Smooth muscle cell (in vitro differentiated cells): Measurements from ENCODE around the gene METTL25B. TPM values are rescaled to one million over a fixed set of nuclear protein-coding genes. Genes with fewer than 3 reads are reported as not detected.
"Not testable (repeated sequence)": the region's sequence is repeated elsewhere in the genome, so short reads cannot be mapped to it uniquely, and the experiment has no call there.

Experiments used
- DNase-seq: peaks from one replicate; lab custom pipeline; 2025; ENCODE audit not compliant: unreplicated experiment; lab: John Stamatoyannopoulos, UW
- H2AFZ ChIP-seq: fragments of 200-600 bp; sonication (generic); 2 replicates; pipeline ENCODE4 v1.6.0; 2016; ENCODE audit warnings: antibody characterized with exemption, low read depth, mild to moderate bottlenecking
- H3F3A ChIP-seq: fragments of 200-600 bp; sonication (generic); 2 replicates; pipeline ENCODE4 v1.6.0; 2017; ENCODE audit warnings: antibody characterized with exemption, low read depth
- H3K27ac ChIP-seq: fragments of 200-600 bp; sonication (generic); 2 replicates; pipeline ENCODE4 v1.5.1; 2016; ENCODE audit warnings: low read depth, mild to moderate bottlenecking
- H3K27me3 ChIP-seq: fragments of 200-600 bp; sonication (generic); 2 replicates; pipeline ENCODE4 v1.6.1; 2016; ENCODE audit warnings: low read depth, mild to moderate bottlenecking
- H3K36me3 ChIP-seq: fragments of 200-600 bp; sonication (generic); 2 replicates; pipeline ENCODE4 v1.5.1; 2016; ENCODE audit warnings: low read depth
- H3K4me1 ChIP-seq: fragments of 200-600 bp; sonication (generic); 2 replicates; pipeline ENCODE4 v1.5.1; 2016; ENCODE audit warnings: low read depth
- H3K4me2 ChIP-seq: fragments of 200-600 bp; sonication (generic); 2 replicates; pipeline ENCODE4 v1.6.0; 2016; ENCODE audit warnings: mild to moderate bottlenecking
- H3K4me3 ChIP-seq: fragments of 200-600 bp; sonication (generic); 2 replicates; pipeline ENCODE4 v1.5.1; 2016; ENCODE audit warnings: mild to moderate bottlenecking
- H3K79me2 ChIP-seq: fragments of 200-600 bp; sonication (generic); 2 replicates; pipeline ENCODE4 v1.6.0; 2016; ENCODE audit warnings: low read depth, mild to moderate bottlenecking
- H3K9ac ChIP-seq: fragments of 200-600 bp; sonication (generic); 2 replicates; pipeline ENCODE4 v1.6.0; 2016; ENCODE audit warnings: low read depth
- H3K9me3 ChIP-seq: fragments of 200-600 bp; sonication (generic); replicated peaks from 2 replicates; pipeline ENCODE4 v1.5.1; 2016; ENCODE audit warnings: low read depth
- H4K20me1 ChIP-seq: fragments of 200-600 bp; sonication (generic); 2 replicates; pipeline ENCODE4 v1.6.0; 2016; ENCODE audit warnings: low read depth
- WGBS: methylation state at CpG from one replicate; pipeline ENCODE4 v1.1.7; 2016; ENCODE audit warnings: low lambda C conversion rate; 5-methylcytosine and 5-hydroxymethylcytosine counted together
- polyA plus RNA-seq: library from polyadenylated mRNA; unstranded; fragments of >200 nt; fragmentation: Nextera tagmentation; extraction: Ambion mirVana; gene quantifications from 2 replicates; pipeline ENCODE4 v1.2.1, GENCODE V29; 2016
- total RNA-seq: library from RNA; depleted of rRNA; stranded (reverse); fragments of >200 nt; gene quantifications from 2 replicates; pipeline ENCODE4 v1.2.3, GENCODE V29; 2014
- TF ChIP-seq, protein P1 (sequence below): fragments of 200-600 bp; sonication (generic); IDR thresholded peaks from 2 replicates; pipeline ENCODE4 v1.5.1; 2017; ENCODE audit warnings: borderline replicate concordance, mild to moderate bottlenecking, antibody characterized with exemption; ENCODE audit not compliant: insufficient read depth, poor library complexity, severe bottlenecking

METTL25B gene
- total and polyA plus RNA-seq, 2 experiments from 2014 or later: 11.0 to 17.5 TPM

DNA sequence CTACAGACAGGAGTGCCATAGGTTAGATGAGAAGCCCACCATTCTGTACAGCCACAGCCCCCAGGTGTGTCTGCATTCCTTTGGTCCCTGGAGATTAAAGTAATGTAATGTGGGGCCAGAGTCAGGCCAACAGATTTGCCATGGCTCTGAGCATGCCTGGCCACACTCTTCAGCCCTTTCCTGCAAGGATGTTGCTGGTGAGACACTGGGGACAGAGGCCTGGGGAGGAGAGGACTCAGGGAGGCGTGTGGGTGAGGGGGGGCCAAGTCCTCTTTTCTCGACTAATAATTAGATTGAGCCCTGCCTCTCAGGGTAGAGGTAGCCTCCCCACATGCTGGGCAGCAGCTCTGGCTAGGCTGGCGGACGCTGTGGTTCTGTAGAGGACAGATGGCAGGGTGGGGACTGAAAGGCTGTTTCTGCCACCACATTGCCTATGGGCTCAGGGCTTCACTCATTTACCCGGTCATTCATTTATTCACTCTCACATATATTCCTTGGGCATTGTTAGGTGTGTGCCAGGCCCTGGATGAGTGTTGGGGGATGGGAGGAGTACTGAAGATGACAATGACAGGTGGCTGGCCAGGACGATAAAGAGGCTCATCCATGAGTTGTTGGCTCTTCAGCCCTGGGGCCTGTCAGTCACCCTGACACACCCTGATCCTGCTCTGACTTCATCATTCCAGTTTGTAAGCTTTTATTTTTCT is 32.0 kb downstream of the METTL25B start:
- no peak overlapping the region for H3K9ac ChIP-seq
- H3K4me2 ChIP-seq: no peak overlapping the region
- 80% methylated on average over 6 of the region's 6 CpGs for WGBS

DNA sequence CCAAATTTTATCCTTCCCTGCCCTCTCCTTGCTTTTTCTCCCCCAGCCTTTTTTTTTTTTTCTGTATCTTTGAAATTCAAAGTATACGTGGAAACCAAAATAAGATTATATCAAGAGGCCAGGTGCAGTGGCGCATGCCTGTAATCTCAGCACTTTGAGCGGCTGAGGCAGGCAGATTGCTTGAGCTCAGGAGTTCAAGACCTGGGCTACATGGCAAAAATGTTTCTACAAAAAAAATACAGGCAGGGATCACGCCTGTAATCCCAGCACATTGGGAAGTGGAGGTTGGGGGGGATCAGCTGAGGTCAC is 32.5 kb downstream of the METTL25B start:
- no peaks in the 10 kb centered on the region for H3K36me3 ChIP-seq
- H3K9ac ChIP-seq: no peak overlapping the region
- no peak overlapping the region for H3K4me2 ChIP-seq
- no peak for DNase-seq
- H3F3A ChIP-seq: no peaks in the 10 kb centered on the region
- H3K4me3 ChIP-seq: no peak overlapping the region
- H2AFZ ChIP-seq: no peak overlapping the region
- no peaks in the 10 kb centered on the region for H3K9me3 ChIP-seq
- H3K79me2 ChIP-seq: no peaks in the 10 kb centered on the region
- no peaks in the 10 kb centered on the region for H4K20me1 ChIP-seq
- no peaks in the 10 kb centered on the region for H3K4me1 ChIP-seq
- 95% methylated on average over 4 of the region's 4 CpGs for WGBS
- H3K27me3 ChIP-seq: no peaks in the 10 kb centered on the region
- H3K27ac ChIP-seq: no peak overlapping the region
- TF ChIP-seq, protein P1, sequence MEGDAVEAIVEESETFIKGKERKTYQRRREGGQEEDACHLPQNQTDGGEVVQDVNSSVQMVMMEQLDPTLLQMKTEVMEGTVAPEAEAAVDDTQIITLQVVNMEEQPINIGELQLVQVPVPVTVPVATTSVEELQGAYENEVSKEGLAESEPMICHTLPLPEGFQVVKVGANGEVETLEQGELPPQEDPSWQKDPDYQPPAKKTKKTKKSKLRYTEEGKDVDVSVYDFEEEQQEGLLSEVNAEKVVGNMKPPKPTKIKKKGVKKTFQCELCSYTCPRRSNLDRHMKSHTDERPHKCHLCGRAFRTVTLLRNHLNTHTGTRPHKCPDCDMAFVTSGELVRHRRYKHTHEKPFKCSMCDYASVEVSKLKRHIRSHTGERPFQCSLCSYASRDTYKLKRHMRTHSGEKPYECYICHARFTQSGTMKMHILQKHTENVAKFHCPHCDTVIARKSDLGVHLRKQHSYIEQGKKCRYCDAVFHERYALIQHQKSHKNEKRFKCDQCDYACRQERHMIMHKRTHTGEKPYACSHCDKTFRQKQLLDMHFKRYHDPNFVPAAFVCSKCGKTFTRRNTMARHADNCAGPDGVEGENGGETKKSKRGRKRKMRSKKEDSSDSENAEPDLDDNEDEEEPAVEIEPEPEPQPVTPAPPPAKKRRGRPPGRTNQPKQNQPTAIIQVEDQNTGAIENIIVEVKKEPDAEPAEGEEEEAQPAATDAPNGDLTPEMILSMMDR: no peak

More for the DNA sequence above, 32.0 kb downstream of the METTL25B start:
- H3K27ac ChIP-seq: no peak overlapping the region
- H3F3A ChIP-seq: no peaks in the 10 kb centered on the region
- no peaks in the 10 kb centered on the region for H3K4me1 ChIP-seq
- H3K36me3 ChIP-seq: no peaks in the 10 kb centered on the region
- H3K9me3 ChIP-seq: no peaks in the 10 kb centered on the region
- no peaks in the 10 kb centered on the region for H4K20me1 ChIP-seq
- TF ChIP-seq, protein P1: no peak
- H3K4me3 ChIP-seq: no peak overlapping the region
- H3K27me3 ChIP-seq: no peaks in the 10 kb centered on the region
- no peak for DNase-seq
- H2AFZ ChIP-seq: no peak overlapping the region
- no peaks in the 10 kb centered on the region for H3K79me2 ChIP-seq

DNA sequence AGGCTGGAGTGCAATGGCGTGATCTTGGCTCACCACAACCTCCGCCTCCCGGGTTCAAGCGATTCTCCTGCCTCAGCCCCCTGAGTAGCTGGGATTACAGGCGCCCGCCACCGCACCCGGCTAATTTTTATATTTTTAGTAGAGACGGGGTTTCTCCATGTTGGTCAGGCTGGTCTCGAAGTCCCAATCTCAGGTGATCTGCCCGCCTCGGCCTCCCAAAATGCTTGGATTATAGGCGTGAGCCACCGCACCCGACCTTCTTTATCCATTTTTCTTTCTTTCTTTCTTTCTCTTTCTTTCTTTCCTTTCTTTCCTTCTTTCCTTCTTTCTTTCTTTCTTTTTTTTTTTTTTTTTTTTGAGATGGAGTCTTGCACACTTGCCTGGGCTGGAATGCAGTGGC is 36.9 kb downstream of the METTL25B start:
- not testable (repeated sequence) for H3K4me3 ChIP-seq, H3K9me3 ChIP-seq, H3K27me3 ChIP-seq, DNase-seq, H3K4me2 ChIP-seq, H3K27ac ChIP-seq, H3F3A ChIP-seq, H3K9ac ChIP-seq, H2AFZ ChIP-seq, H3K36me3 ChIP-seq
- Histone ChIP-seq H3K79me2 (peaks cover 27% of the 10 kb centered on the region), H3K4me1 (peaks cover 13% of the 10 kb centered on the region), H4K20me1 (peaks cover 21% of the 10 kb centered on the region)
- WGBS: 98% methylated on average over 11 of the region's 15 CpGs

DNA sequence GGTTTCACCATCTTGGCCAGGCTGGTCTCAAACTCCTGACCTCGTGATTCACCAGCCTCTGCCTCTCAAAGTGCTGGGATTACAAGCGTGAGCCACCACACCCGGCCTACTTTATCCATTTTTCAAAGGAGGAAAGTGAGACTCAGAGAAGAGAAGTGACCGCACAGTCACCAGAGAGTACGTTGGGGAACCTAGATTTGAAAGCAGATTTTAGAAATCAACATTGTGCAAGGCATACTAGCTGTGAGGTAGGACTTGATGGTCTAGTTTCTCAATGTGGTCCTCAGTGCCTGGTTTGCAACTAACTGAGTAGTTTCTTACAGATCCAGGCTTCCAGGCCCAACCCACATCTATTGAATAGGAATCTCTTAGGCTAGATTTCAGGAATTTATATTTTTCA is 37.4 kb downstream of the METTL25B start:
- Histone ChIP-seq H3K36me3 (no peaks in the 10 kb centered on the region), H3K79me2 (peaks cover 32% of the 10 kb centered on the region), H3F3A (peaks cover 6% of the 10 kb centered on the region), H3K4me2 (no peak overlapping the region), H4K20me1 (peaks cover 26% of the 10 kb centered on the region), H3K4me3 (peak overlapping the region; percentile 86), H3K27me3 (no peaks in the 10 kb centered on the region), H3K9ac (no peak overlapping the region), H3K9me3 (no peaks in the 10 kb centered on the region), H3K4me1 (peaks cover 14% of the 10 kb centered on the region), H2AFZ (no peak overlapping the region), H3K27ac (peak overlapping the region; percentile 42)
- WGBS: 97% methylated on average over 5 of the region's 5 CpGs
- TF ChIP-seq, protein P1: no peak
- DNase-seq: no peak
